GM20431 (cell line): ENCODE measurements around the gene PRR29.

Source experiments
- in situ Hi-C: fragments of 300-500 bp; cut with MseI, MboI; formaldehyde crosslinking; loops from one replicate; pipeline ENCODE4 v1.15.0; 2020; ENCODE audit warnings: low sequenced_read_pairs; ENCODE audit not compliant: unreplicated experiment

PRR29 gene

GRCh38 chr17:63998050-63998720, at the start of gene PRR29:
Gene PRR29, plus strand, starts transcription at chr17:63998351. Its CDS starts 14 bp downstream, at chr17:63998365.
- in situ Hi-C loops, result no loop called here

- in situ Hi-C loops, result no loop called here
Observed at GRCh38 chr17:63948521-63948920, 49.6 kb upstream of the PRR29 start.

GRCh38 chr17:63949576-63950250, 48.4 kb upstream of the PRR29 start:
- in situ Hi-C loops, result no loop called here

GRCh38 chr17:63950940-63951907, 46.9 kb upstream of the PRR29 start:
- in situ Hi-C loops, result no loop called here

GRCh38 chr17:63954402-63955063, 43.6 kb upstream of the PRR29 start:
- in situ Hi-C loops, result no loop called here

- in situ Hi-C loops, result no loop called here
Observed at GRCh38 chr17:63955232-63955631, 42.9 kb upstream of the PRR29 start.

- in situ Hi-C loops, result no loop called here
Observed at GRCh38 chr17:63955791-63956190, 42.4 kb upstream of the PRR29 start.

- in situ Hi-C loops, result no loop called here
Observed at GRCh38 chr17:63956296-63956920, 41.7 kb upstream of the PRR29 start.

GRCh38 chr17:63960006-63960405, 38.1 kb upstream of the PRR29 start:
- in situ Hi-C loops, result no loop called here

GRCh38 chr17:63960430-63960829, 37.7 kb upstream of the PRR29 start:
- in situ Hi-C loops, result no loop called here

GRCh38 chr17:63961355-63962212, 36.6 kb upstream of the PRR29 start:
- in situ Hi-C loops, result no loop called here

- in situ Hi-C loops, result no loop called here
Observed at GRCh38 chr17:63962298-63962744, 35.8 kb upstream of the PRR29 start.

GRCh38 chr17:63963123-63963522, 35.0 kb upstream of the PRR29 start:
- in situ Hi-C loops, result no loop called here

GRCh38 chr17:63966646-63967264, 31.4 kb upstream of the PRR29 start:
- in situ Hi-C loops, result no loop called here

- in situ Hi-C loops, result no loop called here
Observed at GRCh38 chr17:63967953-63968352, 30.2 kb upstream of the PRR29 start.

GRCh38 chr17:63969278-63969677, 28.9 kb upstream of the PRR29 start:
- in situ Hi-C loops, result no loop called here

GRCh38 chr17:63972796-63973195, 25.4 kb upstream of the PRR29 start, which contains the start of gene SCN4A:
Gene SCN4A, minus strand, starts transcription at chr17:63972918. Its CDS starts 77 bp downstream, at chr17:63972841.
- in situ Hi-C loops, result no loop called here

- in situ Hi-C loops, result no loop called here
Observed at GRCh38 chr17:63973247-63973646, 24.9 kb upstream of the PRR29 start.
